Measurements from ENCODE around the gene FAM3D. TPM values are rescaled to one million over a fixed set of nuclear protein-coding genes. Genes with fewer than 3 reads are reported as not detected.

FAM3D gene
- polyA plus RNA-seq, 2 donors: 316 to 493 TPM

DNA sequence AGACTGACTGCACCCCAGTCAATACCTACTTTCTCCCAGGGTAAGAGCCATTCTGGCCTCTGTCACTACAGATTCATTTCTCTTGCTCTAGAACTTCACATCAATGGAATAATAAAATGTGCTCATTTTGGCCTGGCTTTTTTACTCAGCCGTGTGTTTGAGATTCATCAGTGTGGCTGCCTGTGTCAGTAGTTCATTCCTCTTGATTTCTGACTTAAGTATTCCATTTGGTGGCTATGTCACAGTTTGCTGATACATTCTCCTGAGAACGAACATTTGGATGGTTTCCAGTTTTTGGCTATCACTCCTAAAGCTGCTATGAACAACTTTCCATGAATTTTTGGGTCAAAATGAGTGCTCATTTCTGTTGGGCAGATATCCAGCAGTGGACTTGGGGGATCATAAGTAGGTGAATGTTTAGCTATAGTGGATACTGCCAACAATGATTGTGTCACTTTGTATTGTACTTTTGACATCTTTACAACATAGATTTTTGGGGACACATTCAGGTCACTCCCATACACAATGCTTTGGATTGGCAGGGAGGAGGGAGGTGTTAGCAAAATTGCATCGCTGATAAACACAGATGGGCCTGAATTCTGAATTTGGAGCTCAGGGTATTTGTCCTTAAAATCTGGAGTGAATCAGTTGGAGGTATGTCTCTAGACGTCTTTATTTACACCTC is 69.6 kb downstream of the FAM3D start:
- Histone ChIP-seq H3K27ac (ENCODE audit: low read depth in 2 of 2, low read length in 1 of 2) (no peak overlapping the region), H3K4me1 (ENCODE audit: control insufficient read depth in 2 of 2, insufficient read depth in 2 of 2, low read length in 1 of 2) (no peaks in the 10 kb centered on the region), H3K36me3 (ENCODE audit: control insufficient read depth in 2 of 2, insufficient read depth in 2 of 2, low read length in 1 of 2) (no peaks in the 10 kb centered on the region), H3K4me3 (ENCODE audit: low read depth in 1 of 2, low read length in 2 of 2) (no peak overlapping the region), H3K27me3 (ENCODE audit: control insufficient read depth in 1 of 2, insufficient read depth in 2 of 2, low read length in 2 of 2) (no peaks in the 10 kb centered on the region), H3K9me3 (ENCODE audit: control insufficient read depth in 2 of 2, insufficient read depth in 1 of 2, low read depth in 1 of 2, low read length in 1 of 2) (no peaks in the 10 kb centered on the region)
- 56 to 65% methylated on average over 4 of the region's 4 CpGs for WGBS, 2 donors

DNA sequence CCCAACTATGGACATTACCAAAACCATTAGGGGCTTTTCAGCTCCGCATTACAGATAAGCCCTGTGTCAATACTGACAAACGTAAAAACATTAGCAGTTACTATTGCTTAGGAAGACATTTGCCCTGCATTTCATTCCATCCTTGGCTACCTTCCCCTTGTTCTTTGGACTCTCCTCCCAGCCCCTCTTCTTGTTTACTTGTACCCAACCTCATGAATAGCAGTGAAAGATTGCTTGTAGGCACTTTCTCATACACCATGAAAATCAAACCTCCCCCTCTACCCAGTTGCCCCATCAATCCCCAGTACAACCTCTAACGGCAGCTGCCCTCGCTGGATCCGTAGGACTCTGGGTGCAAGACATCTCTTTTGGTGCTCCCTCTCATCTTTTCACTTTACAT is 72.5 kb downstream of the FAM3D start:
- Histone ChIP-seq H3K27ac (ENCODE audit: low read depth in 2 of 2, low read length in 1 of 2) (no peak overlapping the region), H3K36me3 (ENCODE audit: control insufficient read depth in 2 of 2, insufficient read depth in 2 of 2, low read length in 1 of 2) (no peaks in the 10 kb centered on the region), H3K4me3 (ENCODE audit: low read depth in 1 of 2, low read length in 2 of 2) (no peak overlapping the region), H3K27me3 (ENCODE audit: control insufficient read depth in 1 of 2, insufficient read depth in 2 of 2, low read length in 2 of 2) (no peaks in the 10 kb centered on the region), H3K4me1 (ENCODE audit: control insufficient read depth in 2 of 2, insufficient read depth in 2 of 2, low read length in 1 of 2) (no peaks in the 10 kb centered on the region), H3K9me3 (ENCODE audit: control insufficient read depth in 2 of 2, insufficient read depth in 1 of 2, low read depth in 1 of 2, low read length in 1 of 2) (no peaks in the 10 kb centered on the region)
- WGBS, 2 donors: 81 to 85% methylated on average over 5 of the region's 5 CpGs

DNA sequence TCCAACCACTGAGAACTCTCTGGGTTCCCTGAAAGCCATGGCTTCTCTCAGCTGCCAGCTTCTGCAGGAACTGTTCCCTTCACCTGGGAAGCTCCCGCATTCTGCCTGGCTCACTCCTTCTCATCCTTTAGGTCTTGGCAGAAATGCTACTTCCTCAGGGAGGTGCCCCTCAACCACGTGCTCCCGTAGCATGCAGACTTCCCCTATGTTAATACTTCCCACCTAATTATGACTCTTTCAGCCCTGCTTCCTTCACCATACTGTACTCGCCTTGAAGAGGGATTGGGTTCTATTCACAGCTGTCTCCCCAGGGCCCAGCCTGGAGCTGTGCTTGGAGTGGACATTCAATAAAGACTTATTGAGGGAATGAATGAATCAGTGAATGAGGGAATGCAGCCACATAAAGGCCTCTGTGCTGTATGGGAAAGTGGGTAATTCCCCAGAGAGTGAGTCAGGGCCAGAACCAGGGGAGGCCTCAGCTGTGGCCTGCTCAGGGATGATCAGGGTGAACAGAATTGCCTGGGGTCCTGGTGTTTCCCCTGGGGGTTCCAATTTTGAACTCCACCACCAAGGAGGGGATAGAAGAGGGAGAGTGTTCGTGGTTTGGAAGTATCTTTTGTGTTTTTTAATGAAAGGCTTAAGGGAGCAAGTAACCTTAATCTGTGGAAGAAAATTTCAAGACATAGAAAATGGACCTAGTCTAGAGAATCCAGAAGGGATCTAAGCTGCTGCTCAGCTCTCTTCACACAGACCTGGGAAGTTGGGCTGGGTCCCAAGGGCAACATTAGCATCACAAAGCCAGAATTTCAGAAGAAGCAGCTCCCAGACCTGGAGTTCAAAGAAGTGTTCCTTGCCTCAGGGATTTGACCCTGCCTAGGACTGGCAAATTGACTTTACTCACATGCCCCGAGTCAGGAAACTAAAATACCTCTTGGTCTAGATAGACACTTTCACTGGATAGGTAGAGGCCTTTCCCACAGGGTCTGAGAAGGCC is 74.8 kb downstream of the FAM3D start:
- no peak overlapping the region for H3K4me3 ChIP-seq (ENCODE audit: low read depth in 1 of 2, low read length in 2 of 2)
- H3K27ac ChIP-seq (ENCODE audit: low read depth in 2 of 2, low read length in 1 of 2): no peak overlapping the region
- H3K27me3 ChIP-seq (ENCODE audit: control insufficient read depth in 1 of 2, insufficient read depth in 2 of 2, low read length in 2 of 2): peaks cover 0 to 2% of the 10 kb centered on the region in 2 donors
- no peaks in the 10 kb centered on the region for H3K36me3 ChIP-seq (ENCODE audit: control insufficient read depth in 2 of 2, insufficient read depth in 2 of 2, low read length in 1 of 2)
- peaks cover 0 to under 1% of the 10 kb centered on the region in 2 donors for H3K9me3 ChIP-seq (ENCODE audit: control insufficient read depth in 2 of 2, insufficient read depth in 1 of 2, low read depth in 1 of 2, low read length in 1 of 2)
- H3K4me1 ChIP-seq (ENCODE audit: control insufficient read depth in 2 of 2, insufficient read depth in 2 of 2, low read length in 1 of 2): no peaks in the 10 kb centered on the region
- 57 to 62% methylated on average over 6 of the region's 6 CpGs for WGBS, 2 donors

DNA sequence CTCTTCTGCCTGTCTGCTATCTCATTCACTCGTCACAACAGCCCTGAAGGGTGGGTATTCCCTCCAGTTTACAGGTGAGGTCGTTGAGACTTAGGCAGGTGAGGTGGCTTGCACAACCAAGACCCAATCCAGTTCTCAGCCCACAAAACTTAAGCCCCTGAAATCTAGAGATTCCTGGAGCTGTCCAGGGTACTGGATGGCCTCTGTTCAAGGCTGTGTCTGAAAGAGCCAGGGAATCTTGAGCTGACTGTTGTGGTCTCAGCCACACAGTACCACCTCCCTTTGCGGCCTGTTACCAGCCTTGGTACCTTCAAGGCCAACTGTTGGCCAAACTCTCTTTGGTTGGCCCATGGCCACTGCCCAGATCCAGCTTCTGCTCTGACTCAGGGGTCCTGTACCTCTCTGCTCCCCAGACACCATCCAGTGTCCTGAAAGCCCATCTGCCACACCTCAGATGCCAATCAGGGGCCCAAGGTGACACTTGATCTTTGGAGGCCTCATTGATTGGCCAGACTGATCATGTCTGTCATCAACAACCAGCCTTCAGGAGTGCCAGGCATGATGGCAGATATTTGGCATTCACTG is 78.5 kb downstream of the FAM3D start:
- Histone ChIP-seq H3K27ac (ENCODE audit: low read depth in 2 of 2, low read length in 1 of 2) (no peak overlapping the region), H3K4me3 (ENCODE audit: low read depth in 1 of 2, low read length in 2 of 2) (no peak overlapping the region), H3K36me3 (ENCODE audit: control insufficient read depth in 2 of 2, insufficient read depth in 2 of 2, low read length in 1 of 2) (no peaks in the 10 kb centered on the region), H3K9me3 (ENCODE audit: control insufficient read depth in 2 of 2, insufficient read depth in 1 of 2, low read depth in 1 of 2, low read length in 1 of 2) (peaks cover 0 to 3% of the 10 kb centered on the region in 2 donors), H3K27me3 (ENCODE audit: control insufficient read depth in 1 of 2, insufficient read depth in 2 of 2, low read length in 2 of 2) (peaks cover 0 to 4% of the 10 kb centered on the region in 2 donors), H3K4me1 (ENCODE audit: control insufficient read depth in 2 of 2, insufficient read depth in 2 of 2, low read length in 1 of 2) (peaks cover 0 to 5% of the 10 kb centered on the region in 2 donors)
- 51 to 53% methylated on average over 3 of the region's 3 CpGs for WGBS, 2 donors

DNA sequence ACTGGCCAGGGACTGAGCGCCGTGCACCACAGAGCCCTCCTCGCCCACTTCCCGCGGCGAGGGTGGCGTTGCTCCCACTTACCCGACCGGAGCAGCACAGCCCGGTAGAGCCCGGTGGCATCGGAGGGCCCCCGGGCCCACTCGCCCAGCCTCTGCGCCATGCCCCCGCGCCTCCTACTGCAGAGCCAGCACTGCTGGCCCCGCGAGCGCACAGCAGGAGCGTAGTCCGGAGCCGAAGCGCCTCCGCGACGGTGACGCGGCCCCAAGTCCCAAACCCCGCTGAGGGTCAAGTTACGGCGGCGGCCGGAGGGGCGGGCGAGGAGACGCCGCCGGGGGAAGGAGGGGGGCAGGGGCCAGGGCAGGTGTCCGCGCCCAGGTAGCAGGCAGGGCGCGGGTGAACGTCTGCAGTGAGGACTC is 79.8 kb downstream of the FAM3D start:
- Histone ChIP-seq H3K9me3 (ENCODE audit: control insufficient read depth in 2 of 2, insufficient read depth in 1 of 2, low read depth in 1 of 2, low read length in 1 of 2) (peaks cover 0 to 3% of the 10 kb centered on the region in 2 donors), H3K36me3 (ENCODE audit: control insufficient read depth in 2 of 2, insufficient read depth in 2 of 2, low read length in 1 of 2) (no peaks in the 10 kb centered on the region), H3K27me3 (ENCODE audit: control insufficient read depth in 1 of 2, insufficient read depth in 2 of 2, low read length in 2 of 2) (peaks cover 0 to 4% of the 10 kb centered on the region in 2 donors), H3K4me1 (ENCODE audit: control insufficient read depth in 2 of 2, insufficient read depth in 2 of 2, low read length in 1 of 2) (peaks cover 0 to 5% of the 10 kb centered on the region in 2 donors), H3K4me3 (ENCODE audit: low read depth in 1 of 2, low read length in 2 of 2) (no peak overlapping the region), H3K27ac (ENCODE audit: low read depth in 2 of 2, low read length in 1 of 2) (no peak overlapping the region)
- WGBS, 2 donors: 10 to 25% methylated on average over 33 to 44 of the region's 44 CpGs

DNA sequence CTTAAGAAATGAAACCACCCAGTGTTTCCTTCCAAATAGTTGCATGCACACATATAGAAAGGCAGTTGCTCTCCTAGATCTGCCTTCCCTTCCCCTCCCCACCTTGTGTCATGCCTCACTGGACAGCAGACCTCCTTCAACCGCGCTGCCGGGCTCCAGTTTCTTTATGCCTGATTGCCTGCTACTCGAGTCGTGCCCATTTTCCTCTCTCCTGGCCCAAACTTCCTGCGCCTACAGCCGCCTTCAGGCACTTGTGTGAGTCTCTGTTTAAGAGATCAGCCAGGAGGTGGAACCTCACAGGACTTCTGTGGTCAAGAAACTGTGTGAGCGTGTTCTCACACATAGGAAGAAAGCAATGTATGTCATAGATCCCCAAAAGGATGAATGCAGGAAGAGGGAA is 80.6 kb downstream of the FAM3D start:
- Histone ChIP-seq H3K4me3 (ENCODE audit: low read depth in 1 of 2, low read length in 2 of 2) (no peak overlapping the region), H3K27ac (ENCODE audit: low read depth in 2 of 2, low read length in 1 of 2) (no peak overlapping the region), H3K27me3 (ENCODE audit: control insufficient read depth in 1 of 2, insufficient read depth in 2 of 2, low read length in 2 of 2) (peaks cover 0 to 4% of the 10 kb centered on the region in 2 donors), H3K9me3 (ENCODE audit: control insufficient read depth in 2 of 2, insufficient read depth in 1 of 2, low read depth in 1 of 2, low read length in 1 of 2) (peaks cover 0 to 3% of the 10 kb centered on the region in 2 donors), H3K36me3 (ENCODE audit: control insufficient read depth in 2 of 2, insufficient read depth in 2 of 2, low read length in 1 of 2) (no peaks in the 10 kb centered on the region), H3K4me1 (ENCODE audit: control insufficient read depth in 2 of 2, insufficient read depth in 2 of 2, low read length in 1 of 2) (peaks cover 0 to 5% of the 10 kb centered on the region in 2 donors)
- 48 to 57% methylated on average over 8 of the region's 8 CpGs for WGBS, 2 donors

DNA sequence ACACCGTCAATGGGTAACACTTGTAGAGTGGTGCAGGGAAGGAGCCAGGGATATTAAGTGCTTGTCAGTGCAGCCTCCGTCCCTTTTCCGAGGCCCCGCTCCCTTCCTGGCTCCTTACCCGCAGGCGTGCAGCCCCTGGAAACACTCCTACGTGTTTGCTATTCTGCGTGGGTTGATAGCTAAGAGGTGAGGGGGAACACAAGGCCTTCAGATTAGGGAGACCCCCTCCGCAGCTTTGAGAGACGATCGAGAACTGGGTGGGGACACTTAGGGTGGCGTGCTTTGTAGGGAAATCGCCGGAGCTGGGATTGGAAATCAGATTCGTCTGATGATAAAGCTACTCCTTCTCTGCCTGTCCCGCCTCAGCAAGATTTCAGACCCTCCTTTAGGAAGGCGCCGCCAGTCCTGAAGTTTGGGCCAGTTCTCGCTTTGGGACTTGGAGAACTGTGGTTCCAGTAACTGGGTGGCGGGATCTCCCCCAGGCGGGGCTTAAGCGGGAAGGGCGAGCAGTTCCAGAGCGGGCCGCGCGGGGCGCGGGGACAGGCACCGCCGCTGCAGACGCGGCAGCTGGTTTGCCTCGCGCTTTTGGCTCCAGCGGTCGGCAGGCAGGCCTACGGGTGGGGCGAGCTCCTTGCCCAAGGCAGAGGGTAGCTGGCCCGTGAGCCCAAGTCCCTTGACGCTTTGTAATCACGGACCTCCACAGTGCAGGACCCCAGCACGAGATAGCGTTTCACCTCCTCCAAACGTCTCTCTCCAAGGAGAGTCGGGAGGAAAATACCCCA is 81.4 kb downstream of the FAM3D start:
- Histone ChIP-seq H3K9me3 (ENCODE audit: control insufficient read depth in 2 of 2, insufficient read depth in 1 of 2, low read depth in 1 of 2, low read length in 1 of 2) (peaks cover 0 to 3% of the 10 kb centered on the region in 2 donors), H3K4me3 (ENCODE audit: low read depth in 1 of 2, low read length in 2 of 2) (peak overlapping the region; percentile 44 to 78), H3K27ac (ENCODE audit: low read depth in 2 of 2, low read length in 1 of 2) (peak overlapping the region; percentile 81 to 84), H3K27me3 (ENCODE audit: control insufficient read depth in 1 of 2, insufficient read depth in 2 of 2, low read length in 2 of 2) (peaks cover 0 to 4% of the 10 kb centered on the region in 2 donors), H3K36me3 (ENCODE audit: control insufficient read depth in 2 of 2, insufficient read depth in 2 of 2, low read length in 1 of 2) (no peaks in the 10 kb centered on the region), H3K4me1 (ENCODE audit: control insufficient read depth in 2 of 2, insufficient read depth in 2 of 2, low read length in 1 of 2) (peaks cover 0 to 5% of the 10 kb centered on the region in 2 donors)
- WGBS, 2 donors: 3% methylated on average over 45 to 46 of the region's 46 CpGs

DNA sequence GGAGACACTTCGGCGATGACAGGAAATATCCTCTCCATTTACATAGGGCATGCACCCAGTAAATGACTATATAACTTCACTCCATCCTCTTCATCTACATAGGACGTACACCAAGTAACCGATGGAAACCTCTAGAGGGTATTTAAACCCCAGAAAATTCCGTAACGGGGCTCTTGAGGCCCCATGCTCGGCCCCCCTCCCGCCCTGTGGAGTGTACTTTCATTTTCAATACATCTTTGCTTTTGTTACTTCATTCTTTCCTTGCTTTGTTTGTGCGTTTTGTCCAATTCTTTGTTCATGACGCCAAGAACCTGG is 81.9 kb downstream of the FAM3D start:
- peaks cover 0 to 3% of the 10 kb centered on the region in 2 donors for H3K9me3 ChIP-seq (ENCODE audit: control insufficient read depth in 2 of 2, insufficient read depth in 1 of 2, low read depth in 1 of 2, low read length in 1 of 2)
- WGBS, 2 donors: 24 to 27% methylated on average over 10 of the region's 10 CpGs
- peak overlapping the region; percentile 81 to 84 for H3K27ac ChIP-seq (ENCODE audit: low read depth in 2 of 2, low read length in 1 of 2)
- H3K4me3 ChIP-seq (ENCODE audit: low read depth in 1 of 2, low read length in 2 of 2): peak overlapping the region; percentile 44 to 78
- H3K4me1 ChIP-seq (ENCODE audit: control insufficient read depth in 2 of 2, insufficient read depth in 2 of 2, low read length in 1 of 2): peaks cover 0 to 5% of the 10 kb centered on the region in 2 donors
- no peaks in the 10 kb centered on the region for H3K36me3 ChIP-seq (ENCODE audit: control insufficient read depth in 2 of 2, insufficient read depth in 2 of 2, low read length in 1 of 2)
- H3K27me3 ChIP-seq (ENCODE audit: control insufficient read depth in 1 of 2, insufficient read depth in 2 of 2, low read length in 2 of 2): peaks cover 0 to 4% of the 10 kb centered on the region in 2 donors

Measured in esophagus (tissue), 2 donors.